Inflammatory macrophage (primary cell): ENCODE results near the gene TBC1D5.
"Not testable (repeated sequence)": the region's sequence is repeated elsewhere in the genome, so short reads cannot be mapped to it uniquely, and the experiment has no call there.

Experiments used
- DNase-seq, 2 donors: peaks; one replicate each; pipeline ENCODE4 v3.0.0-alpha.2; 2020 to 2022

The TBC1D5 gene

GRCh38 chr3:17707813-17708543 lies 34.5 kb downstream of the TBC1D5 start:
- DNase-seq: no peak

GRCh38 chr3:17705991-17706390 lies 36.4 kb downstream of the TBC1D5 start:
- not testable (repeated sequence) for DNase-seq

- not testable (repeated sequence) for DNase-seq
Observed at GRCh38 chr3:17699815-17700214, 42.6 kb downstream of the TBC1D5 start.

GRCh38 chr3:17695665-17696064 lies 46.8 kb downstream of the TBC1D5 start:
- not testable (repeated sequence) for DNase-seq

GRCh38 chr3:17693670-17693999 lies 48.8 kb downstream of the TBC1D5 start:
- not testable (repeated sequence) for DNase-seq

GRCh38 chr3:17692846-17693669 lies 49.4 kb downstream of the TBC1D5 start:
- not testable (repeated sequence) for DNase-seq

- no peak for DNase-seq
Observed at GRCh38 chr3:17687566-17687965, 54.9 kb downstream of the TBC1D5 start.

GRCh38 chr3:17686613-17687012 lies 55.8 kb downstream of the TBC1D5 start:
- peak; percentile 35 to 40 for DNase-seq

- DNase-seq: no peak
Observed at GRCh38 chr3:17683542-17684207, 58.8 kb downstream of the TBC1D5 start.

GRCh38 chr3:17680530-17680929 lies 61.9 kb downstream of the TBC1D5 start:
- no peak for DNase-seq

- peak; percentile 16 to 24 for DNase-seq
Observed at GRCh38 chr3:17678116-17678741, 64.2 kb downstream of the TBC1D5 start.

- DNase-seq: no peak
Observed at GRCh38 chr3:17674082-17674686, 68.2 kb downstream of the TBC1D5 start.

- no peak for DNase-seq
Observed at GRCh38 chr3:17672506-17672905, 69.9 kb downstream of the TBC1D5 start.

- no peak for DNase-seq
Observed at GRCh38 chr3:17670749-17671148, 71.7 kb downstream of the TBC1D5 start.

GRCh38 chr3:17664923-17665322 lies 77.5 kb downstream of the TBC1D5 start:
- no peak for DNase-seq

- DNase-seq: peak in 1 of 2 donors; percentile 3
Observed at GRCh38 chr3:17656264-17656663, 86.2 kb downstream of the TBC1D5 start.

- no peak for DNase-seq
Observed at GRCh38 chr3:17655743-17656142, 86.7 kb downstream of the TBC1D5 start.

GRCh38 chr3:17649748-17650147 lies 92.7 kb downstream of the TBC1D5 start:
- DNase-seq: not testable (repeated sequence)

GRCh38 chr3:17648630-17649355 lies 93.6 kb downstream of the TBC1D5 start:
- not testable (repeated sequence) for DNase-seq

- DNase-seq: peak; percentile 75 to 85
Observed at GRCh38 chr3:17645074-17645698, 97.2 kb downstream of the TBC1D5 start.

- DNase-seq: no peak
Observed at GRCh38 chr3:17643691-17644090, 98.7 kb downstream of the TBC1D5 start.
